Sigmoid colon (tissue), 7 donors: ENCODE results near the gene LRP11. TPM values are rescaled to one million over a fixed set of nuclear protein-coding genes. Genes with fewer than 3 reads are reported as not detected.

Source experiments
- DNase-seq: peaks from one replicate; pipeline ENCODE4 v3.0.0-alpha.2; 2019
- H3K27ac ChIP-seq, 4 donors: fragments of 200-600 bp; sonication (generic); one replicate each; pipeline ENCODE4 v1.5.1; 2016 to 2019; ENCODE audit warnings: mild to moderate bottlenecking in 1 of 4
- H3K27me3 ChIP-seq, 3 donors: fragments of 200-600 bp; sonication (generic); one replicate each; pipeline ENCODE4 v1.5.1; 2019; ENCODE audit warnings: mild to moderate bottlenecking in 1 of 3
- H3K36me3 ChIP-seq, 4 donors: fragments of 200-600 bp; sonication (generic); one replicate each; pipeline ENCODE4 v1.5.1; 2016 to 2019
- H3K4me1 ChIP-seq, 4 donors: fragments of 200-600 bp; sonication (generic); one replicate each; pipeline ENCODE4 v1.5.1; 2017 to 2019
- H3K4me3 ChIP-seq, 4 donors: fragments of 200-600 bp; sonication (generic); one replicate each; pipeline ENCODE4 v1.5.1; 2017 to 2019; ENCODE audit warnings: mild to moderate bottlenecking in 2 of 4, moderate library complexity in 1 of 4
- H3K9me3 ChIP-seq, 4 donors: fragments of 200-600 bp in 3 of 4; sonication (generic) in 3 of 4; one replicate each; pipeline versions ENCODE4 v1.5.1 to v1.6.1; 2013 to 2019
- EP300 ChIP-seq, 4 donors: sonication (generic); formaldehyde crosslinking; IDR thresholded peaks; one replicate each; pipeline ENCODE4 v1.6.1; 2017; ENCODE audit warnings: antibody characterized with exemption in 4 of 4
- POLR2A ChIP-seq, 2 donors: fragments of 450-650 bp; IDR thresholded peaks; one replicate each; pipeline ENCODE4 v1.6.1; 2016; ENCODE audit warnings: antibody characterized with exemption in 2 of 2, mild to moderate bottlenecking in 2 of 2, moderate library complexity in 2 of 2
- POLR2AphosphoS5 ChIP-seq, 4 donors: sonication (generic); formaldehyde crosslinking; IDR thresholded peaks; one replicate each; pipeline ENCODE4 v1.6.1; 2017; ENCODE audit warnings: antibody characterized with exemption in 4 of 4
- WGBS, 2 donors: extraction: QIAGEN DNeasy Blood & Tissue Kit; methylation state at CpG; one replicate each; pipeline ENCODE4 v1.1.7; 2013; 5-methylcytosine and 5-hydroxymethylcytosine counted together
- intact Hi-C: fragments of 100-400 bp; cut with DNase I; formaldehyde crosslinking; loops from one replicate; pipeline ENCODE4 v1.15.1; 2023
- polyA plus RNA-seq, 3 donors: library from polyadenylated mRNA; stranded (reverse); fragments of 200-250 nt; gene quantifications; one replicate each; pipeline ENCODE4 v1.2.3, GENCODE V29; 2013
- total RNA-seq, 4 donors: library from RNA; depleted of rRNA; stranded (reverse); fragments of >200 nt; gene quantifications; one replicate each; pipeline ENCODE4 v1.1.0, GENCODE V29; 2016
- TF ChIP-seq, protein P1 (sequence below), 4 experiments: fragments of 450-650 bp in 3 of 4; fragments of 200-600 bp in 1 of 4; IDR thresholded peaks; one replicate each; pipeline ENCODE4 v1.5.1; 2016 to 2019; ENCODE audit warnings: antibody characterized with exemption in 4 of 4, mild to moderate bottlenecking in 3 of 4, moderate library complexity in 2 of 4
- donor health status: healthy with polysubstance abuse.
- donor health status: Bipolar disorder and iron deficiency.
- donor health status: healthy.

The LRP11 gene
- total and polyA plus RNA-seq, 7 donors: 2.4 to 71.7 (median 17.2) TPM

DNA sequence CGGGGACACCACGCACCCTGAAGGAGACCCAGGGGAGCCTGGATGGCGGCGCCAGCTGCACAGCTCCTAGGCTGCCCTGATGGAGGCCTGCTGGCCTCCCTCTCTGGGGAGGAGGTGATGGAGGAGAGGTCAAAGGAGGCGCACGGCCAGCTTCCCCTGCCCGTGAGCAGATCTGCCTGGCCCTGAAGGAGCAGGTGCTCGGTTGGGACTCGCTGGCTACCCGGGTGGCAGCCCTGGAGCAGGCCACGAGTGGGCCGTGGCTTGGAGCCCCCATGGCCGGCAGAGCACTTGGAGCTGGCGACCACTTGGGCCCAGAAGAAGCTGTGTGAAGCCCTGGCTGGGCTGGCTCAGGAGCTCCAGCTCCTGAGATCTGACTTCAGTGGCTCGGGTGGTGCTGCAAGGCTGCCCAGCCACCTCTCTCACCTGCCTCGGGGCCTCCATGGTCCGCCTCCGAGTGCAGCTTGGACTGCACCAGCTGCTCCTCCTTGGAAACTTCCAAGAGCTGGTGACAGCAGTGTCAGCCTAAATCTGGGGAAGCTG, 41.3 kb upstream of the LRP11 start:
- H3K27me3 ChIP-seq: no peaks in the 10 kb centered on the region
- WGBS, 2 donors: 92 to 94% methylated on average over 18 of the region's 18 CpGs
- intact Hi-C loops: no loop called here
- no peak overlapping the region for H3K4me3 ChIP-seq
- DNase-seq: no peak
- no peak overlapping the region for H3K27ac ChIP-seq
- TF ChIP-seq EP300 (IDR thresholded peaks at IDR 0.05) (no peak), POLR2AphosphoS5 (IDR thresholded peaks at IDR 0.05) (no peak), POLR2A (IDR thresholded peaks at IDR 0.05) (no peak)
- TF ChIP-seq, protein P1, sequence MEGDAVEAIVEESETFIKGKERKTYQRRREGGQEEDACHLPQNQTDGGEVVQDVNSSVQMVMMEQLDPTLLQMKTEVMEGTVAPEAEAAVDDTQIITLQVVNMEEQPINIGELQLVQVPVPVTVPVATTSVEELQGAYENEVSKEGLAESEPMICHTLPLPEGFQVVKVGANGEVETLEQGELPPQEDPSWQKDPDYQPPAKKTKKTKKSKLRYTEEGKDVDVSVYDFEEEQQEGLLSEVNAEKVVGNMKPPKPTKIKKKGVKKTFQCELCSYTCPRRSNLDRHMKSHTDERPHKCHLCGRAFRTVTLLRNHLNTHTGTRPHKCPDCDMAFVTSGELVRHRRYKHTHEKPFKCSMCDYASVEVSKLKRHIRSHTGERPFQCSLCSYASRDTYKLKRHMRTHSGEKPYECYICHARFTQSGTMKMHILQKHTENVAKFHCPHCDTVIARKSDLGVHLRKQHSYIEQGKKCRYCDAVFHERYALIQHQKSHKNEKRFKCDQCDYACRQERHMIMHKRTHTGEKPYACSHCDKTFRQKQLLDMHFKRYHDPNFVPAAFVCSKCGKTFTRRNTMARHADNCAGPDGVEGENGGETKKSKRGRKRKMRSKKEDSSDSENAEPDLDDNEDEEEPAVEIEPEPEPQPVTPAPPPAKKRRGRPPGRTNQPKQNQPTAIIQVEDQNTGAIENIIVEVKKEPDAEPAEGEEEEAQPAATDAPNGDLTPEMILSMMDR (IDR thresholded peaks at IDR 0.05): no peak
- H3K4me1 ChIP-seq: no peaks in the 10 kb centered on the region
- H3K36me3 ChIP-seq: no peaks in the 10 kb centered on the region
- peaks cover 0 to 2% (median 0%) of the 10 kb centered on the region in 4 donors for H3K9me3 ChIP-seq

DNA sequence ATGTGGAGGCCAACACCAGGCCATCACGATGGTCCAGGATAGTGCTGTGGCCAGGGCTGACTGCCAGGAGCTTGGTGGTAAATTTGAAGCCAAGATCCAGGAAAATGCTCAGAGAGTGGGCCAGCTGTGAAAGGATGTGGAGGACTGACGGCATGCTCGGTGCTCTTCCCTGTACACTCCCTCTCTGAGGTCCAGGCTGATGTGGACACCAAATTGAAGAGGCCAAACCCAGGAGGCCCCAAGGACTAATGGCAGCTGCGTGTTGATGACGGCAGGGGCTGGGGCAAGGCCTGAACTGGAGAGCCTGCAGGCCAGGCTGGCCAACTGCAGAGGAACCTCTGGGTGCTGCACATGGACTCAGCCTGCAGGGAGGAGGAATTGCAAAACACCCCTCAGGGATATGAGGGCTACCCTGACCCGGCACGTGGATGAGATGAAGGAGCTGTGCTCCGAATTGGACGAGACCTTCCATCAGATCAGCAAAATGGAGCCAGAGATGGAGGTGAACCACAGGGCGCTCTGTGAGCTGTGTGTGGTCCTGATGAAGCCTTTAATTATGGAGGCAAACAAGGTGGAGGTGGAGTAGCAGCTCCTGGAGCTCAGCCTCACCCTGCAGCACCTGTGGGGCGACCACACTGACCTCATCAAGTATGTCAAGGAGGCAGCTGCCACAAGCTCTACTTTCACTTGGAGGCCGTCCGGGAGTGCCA, 40.7 kb upstream of the LRP11 start:
- H3K36me3 ChIP-seq: no peaks in the 10 kb centered on the region
- no peaks in the 10 kb centered on the region for H3K27me3 ChIP-seq
- intact Hi-C loops: no loop called here
- peaks cover 0 to 2% (median 0%) of the 10 kb centered on the region in 4 donors for H3K9me3 ChIP-seq
- TF ChIP-seq POLR2A (IDR thresholded peaks at IDR 0.05) (no peak), EP300 (IDR thresholded peaks at IDR 0.05) (no peak), POLR2AphosphoS5 (IDR thresholded peaks at IDR 0.05) (no peak)
- TF ChIP-seq, protein P1 (IDR thresholded peaks at IDR 0.05): no peak
- no peak for DNase-seq
- no peak overlapping the region for H3K27ac ChIP-seq
- H3K4me1 ChIP-seq: no peaks in the 10 kb centered on the region
- H3K4me3 ChIP-seq: no peak overlapping the region
- WGBS, 2 donors: 90 to 91% methylated on average over 13 of the region's 13 CpGs

DNA sequence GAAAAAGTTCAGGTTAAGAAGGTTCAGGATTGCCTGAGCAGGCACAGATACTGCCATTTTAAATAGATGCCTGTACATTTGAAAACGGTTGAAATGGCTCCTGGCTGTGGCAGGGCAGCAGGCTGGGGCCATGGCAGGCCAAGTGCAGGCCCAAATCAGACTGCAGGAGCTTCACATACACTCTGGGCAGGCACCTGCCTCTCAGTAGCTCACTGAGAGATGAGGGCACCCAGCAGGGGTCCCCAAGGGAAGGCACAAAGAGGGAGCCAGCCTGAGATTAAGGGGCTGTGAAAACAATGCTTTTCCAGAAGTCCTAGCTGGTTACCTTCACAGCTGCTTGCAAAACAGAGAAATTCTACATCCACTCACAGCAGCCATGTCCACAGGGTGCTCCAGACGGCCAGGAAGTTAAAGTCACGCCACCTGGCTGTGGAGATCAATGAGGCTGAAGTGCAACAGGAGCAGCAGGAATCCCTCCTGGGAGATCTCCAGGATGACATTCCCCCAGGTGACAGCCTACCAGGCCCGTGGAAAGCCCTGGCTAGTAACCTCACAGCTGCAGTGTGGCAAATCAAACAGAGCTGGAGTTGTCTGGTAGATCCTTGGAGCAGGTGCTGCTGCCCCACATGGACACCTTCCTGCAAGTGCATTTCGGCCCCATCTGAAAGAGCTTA, 39.9 kb upstream of the LRP11 start:
- Histone ChIP-seq H3K4me3 (no peak overlapping the region), H3K27me3 (no peaks in the 10 kb centered on the region), H3K27ac (no peak overlapping the region), H3K9me3 (peaks cover 0 to 2% (median 0%) of the 10 kb centered on the region in 4 donors), H3K36me3 (no peaks in the 10 kb centered on the region), H3K4me1 (no peaks in the 10 kb centered on the region)
- no peak for DNase-seq
- WGBS, 2 donors: 66 to 74% methylated on average over 5 of the region's 5 CpGs
- intact Hi-C loops: no loop called here
- TF ChIP-seq POLR2AphosphoS5 (IDR thresholded peaks at IDR 0.05) (no peak), EP300 (IDR thresholded peaks at IDR 0.05) (no peak), POLR2A (IDR thresholded peaks at IDR 0.05) (no peak)
- TF ChIP-seq, protein P1 (IDR thresholded peaks at IDR 0.05): no peak

DNA sequence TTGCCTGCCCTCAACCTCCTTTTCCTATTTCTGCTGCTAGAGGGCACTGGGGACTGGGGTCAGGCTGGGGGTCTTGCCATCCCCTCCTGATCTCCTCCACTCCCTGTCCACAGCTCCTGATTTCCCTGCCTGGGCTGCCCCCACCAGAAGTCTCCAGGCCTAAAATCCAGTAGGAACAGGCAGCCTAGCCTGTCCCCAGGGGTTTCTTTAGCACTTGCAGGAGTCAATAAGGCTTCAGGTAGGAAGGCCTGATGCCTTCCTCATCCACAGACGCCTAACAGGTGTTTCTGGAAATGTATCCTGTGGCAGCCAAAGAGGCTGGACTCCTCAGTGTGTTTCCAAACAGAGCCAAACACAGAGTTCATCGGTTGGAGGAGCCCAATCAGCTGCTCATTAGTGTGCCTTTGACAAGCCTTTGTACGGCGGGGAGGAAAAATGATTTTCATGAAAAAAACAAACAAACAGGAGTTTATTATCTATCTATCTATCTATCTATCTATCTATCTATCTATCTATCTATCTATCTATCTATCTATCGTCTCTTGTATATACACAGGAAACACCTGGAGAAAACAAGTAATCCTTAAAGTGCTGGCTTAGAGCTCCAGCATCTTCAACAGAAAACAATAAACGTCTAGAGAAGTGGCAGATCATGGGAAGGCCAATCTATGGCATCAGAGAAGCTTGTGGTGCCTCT, 37.4 kb upstream of the LRP11 start:
- Histone ChIP-seq H3K27me3 (no peaks in the 10 kb centered on the region), H3K4me3 (no peak overlapping the region), H3K4me1 (peaks cover 0 to 13% (median 12%) of the 10 kb centered on the region in 4 donors), H3K36me3 (no peaks in the 10 kb centered on the region), H3K27ac (no peak overlapping the region), H3K9me3 (no peaks in the 10 kb centered on the region)
- 90 to 91% methylated on average over 6 of the region's 6 CpGs for WGBS, 2 donors
- DNase-seq: no peak
- no peak for TF ChIP-seq POLR2A (IDR thresholded peaks at IDR 0.05)
- intact Hi-C loops: no loop called here
